Gastrocnemius medialis (tissue), 4 donors: ENCODE results near the gene ZNF662.

ENCODE experiments used
- POLR2A ChIP-seq, 2 donors: fragments of 450-650 bp; IDR thresholded peaks; one replicate each; pipeline ENCODE4 v1.6.1; 2017; ENCODE audit warnings: antibody characterized with exemption in 2 of 2, mild to moderate bottlenecking in 2 of 2, moderate library complexity in 2 of 2
- TF ChIP-seq, protein P1 (sequence below), 5 experiments: fragments of 450-650 bp in 3 of 5; fragments of 200-600 bp in 2 of 5; sonication (generic) in 2 of 5; IDR thresholded peaks in 4 of 5; conservative IDR thresholded peaks in 1 of 5; 1 replicate in 4 of 5; 2 replicates in 1 of 5; pipeline ENCODE4 v1.5.1; 2016 to 2019; ENCODE audit warnings: antibody characterized with exemption in 5 of 5, mild to moderate bottlenecking in 3 of 5, moderate library complexity in 3 of 5

DNA sequence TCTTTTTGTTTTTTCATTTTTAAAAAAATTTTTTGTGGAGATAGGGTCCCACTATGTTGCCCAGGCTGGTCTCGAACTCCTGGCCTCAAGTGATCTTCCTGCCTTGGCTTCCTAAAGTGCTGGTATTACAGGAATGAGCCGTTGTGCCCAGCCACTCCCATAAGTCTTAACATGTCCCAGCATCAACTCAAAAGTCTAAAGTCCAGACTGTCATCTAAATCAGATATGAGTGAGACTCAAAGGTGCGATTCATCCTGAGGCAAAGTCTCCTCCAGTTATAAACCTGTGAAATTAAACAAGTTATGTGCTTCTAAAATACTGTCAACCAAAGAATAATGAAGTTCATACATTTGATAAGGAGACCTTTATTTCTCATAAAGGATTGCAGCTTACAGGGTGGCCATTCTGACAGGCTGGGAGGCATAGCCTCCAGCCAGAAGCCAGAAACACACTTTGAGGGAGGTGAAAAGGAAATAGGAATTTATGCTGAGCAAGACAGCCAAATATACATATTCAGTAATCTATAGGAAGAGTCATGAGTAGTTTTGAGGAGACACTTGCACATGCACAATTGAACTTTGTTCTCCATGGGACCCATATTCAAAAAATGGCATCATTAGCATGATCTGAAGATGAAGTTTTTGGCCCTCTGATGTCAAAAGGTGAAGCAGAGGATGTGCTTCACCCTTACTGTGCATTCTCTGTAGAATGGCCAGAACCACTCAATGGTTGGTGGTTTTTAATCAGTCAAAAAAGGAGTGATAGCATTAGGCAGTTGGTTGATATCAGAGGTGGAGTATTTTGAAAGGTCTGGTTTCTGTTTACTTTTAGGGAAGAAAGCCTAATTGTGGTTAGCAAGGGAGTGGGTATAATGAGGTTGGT, 11.0 kb upstream of the ZNF662 start:
- TF ChIP-seq, protein P1, sequence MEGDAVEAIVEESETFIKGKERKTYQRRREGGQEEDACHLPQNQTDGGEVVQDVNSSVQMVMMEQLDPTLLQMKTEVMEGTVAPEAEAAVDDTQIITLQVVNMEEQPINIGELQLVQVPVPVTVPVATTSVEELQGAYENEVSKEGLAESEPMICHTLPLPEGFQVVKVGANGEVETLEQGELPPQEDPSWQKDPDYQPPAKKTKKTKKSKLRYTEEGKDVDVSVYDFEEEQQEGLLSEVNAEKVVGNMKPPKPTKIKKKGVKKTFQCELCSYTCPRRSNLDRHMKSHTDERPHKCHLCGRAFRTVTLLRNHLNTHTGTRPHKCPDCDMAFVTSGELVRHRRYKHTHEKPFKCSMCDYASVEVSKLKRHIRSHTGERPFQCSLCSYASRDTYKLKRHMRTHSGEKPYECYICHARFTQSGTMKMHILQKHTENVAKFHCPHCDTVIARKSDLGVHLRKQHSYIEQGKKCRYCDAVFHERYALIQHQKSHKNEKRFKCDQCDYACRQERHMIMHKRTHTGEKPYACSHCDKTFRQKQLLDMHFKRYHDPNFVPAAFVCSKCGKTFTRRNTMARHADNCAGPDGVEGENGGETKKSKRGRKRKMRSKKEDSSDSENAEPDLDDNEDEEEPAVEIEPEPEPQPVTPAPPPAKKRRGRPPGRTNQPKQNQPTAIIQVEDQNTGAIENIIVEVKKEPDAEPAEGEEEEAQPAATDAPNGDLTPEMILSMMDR (IDR thresholded peaks at IDR 0.05 in 4 of 5, conservative IDR thresholded peaks at IDR 0.05 in 1 of 5), result no peak
- no peak for TF ChIP-seq POLR2A (IDR thresholded peaks at IDR 0.05)
